Mucosa of descending colon (tissue), 3 donors: ENCODE data around the gene RGS6. TPM values are rescaled to one million over a fixed set of nuclear protein-coding genes. Genes with fewer than 3 reads are reported as not detected.

ENCODE experiments used
- ATAC-seq: fragments of 200-7000 bp; cut with Tn5 transposase; one replicate; pipeline ENCODE4 v1.9.1; 2020; ENCODE audit warnings: mild to moderate bottlenecking, moderate library complexity
- DNase-seq, 3 donors: peaks; one replicate each; pipeline ENCODE4 v3.0.0-alpha.2; 2020
- H3K36me3 ChIP-seq: fragments of 200-600 bp; one replicate; pipeline ENCODE4 v1.8.0; 2021; ENCODE audit warnings: low read depth, mild to moderate bottlenecking
- H3K4me1 ChIP-seq: fragments of 200-600 bp; one replicate; pipeline ENCODE4 v1.8.0; 2021; ENCODE audit warnings: low read depth, mild to moderate bottlenecking
- H3K4me3 ChIP-seq: fragments of 200-600 bp; one replicate; pipeline ENCODE4 v1.8.0; 2021; ENCODE audit warnings: mild to moderate bottlenecking
- H3K9me3 ChIP-seq: fragments of 200-600 bp; one replicate; pipeline ENCODE4 v1.8.0; 2021; ENCODE audit warnings: mild to moderate bottlenecking
- CTCF ChIP-seq: fragments of 200-600 bp; IDR thresholded peaks from one replicate; pipeline ENCODE4 v1.8.0; 2022; ENCODE audit warnings: antibody characterized with exemption, mild to moderate bottlenecking
- intact Hi-C, 2 donors: fragments of 100-400 bp; cut with DNase I in 1 of 2; cut with micrococcal nuclease in 1 of 2; formaldehyde crosslinking; loops; one replicate each; pipeline versions ENCODE4 v1.11.0 to v1.11.1; 2022; cut with DNase I, micrococcal nuclease
- total RNA-seq, 3 donors: library from RNA; stranded (reverse); fragmentation: NEBNext Ultra II Directional in 2 of 3; extraction: Animal tissue kit (Norgen Biotek cat#: 25700) in 2 of 3; gene quantifications; one replicate each; pipeline versions ENCODE4 v1.2.1 to v1.2.4, GENCODE V29; 2021 to 2023
- donor health status: DM: no; HTN: no; CAD: no; lungs with moderate emphysema.
- donor health status: DM: no; HTN: no; CAD: no.
- donor health status: DM: no; HTN: yes; CAD: no.

Gene RGS6
- total RNA-seq, 3 donors from 2014 or later = 0.66 to 2.5 (median 0.94) TPM

GRCh38 chr14:72336311-72336980 lies 404.2 kb downstream of the RGS6 start:
- ATAC-seq (no peak), DNase-seq (no peak)
- Histone ChIP-seq H3K4me3 (no peak overlapping the region), H3K36me3 (no peaks in the 10 kb centered on the region), H3K9me3 (no peaks in the 10 kb centered on the region), H3K4me1 (no peaks in the 10 kb centered on the region)
- intact Hi-C loops = no loop called here
- TF ChIP-seq CTCF = no peak

GRCh38 chr14:72341237-72341636 lies 409.0 kb downstream of the RGS6 start:
- ATAC-seq = no peak

GRCh38 chr14:72341686-72342085 lies 409.5 kb downstream of the RGS6 start:
- DNase-seq = no peak
- ATAC-seq = no peak
- no peaks in the 10 kb centered on the region for H3K9me3 ChIP-seq
- TF ChIP-seq CTCF = no peak
- no peaks in the 10 kb centered on the region for H3K36me3 ChIP-seq
- intact Hi-C loops = no loop called here
- no peaks in the 10 kb centered on the region for H3K4me1 ChIP-seq
- H3K4me3 ChIP-seq = no peak overlapping the region

More at GRCh38 chr14:72341237-72341636, 409.0 kb downstream of the RGS6 start:
- H3K9me3 ChIP-seq = no peaks in the 10 kb centered on the region
- TF ChIP-seq CTCF = no peak
- H3K36me3 ChIP-seq = no peaks in the 10 kb centered on the region
- H3K4me1 ChIP-seq = no peaks in the 10 kb centered on the region
- DNase-seq = no peak
- H3K4me3 ChIP-seq = no peak overlapping the region
- intact Hi-C loops = no loop called here

- ATAC-seq (no peak), DNase-seq (no peak)
- H3K4me1 ChIP-seq = no peaks in the 10 kb centered on the region
- intact Hi-C loops = no loop called here
- H3K9me3 ChIP-seq = no peaks in the 10 kb centered on the region
- no peaks in the 10 kb centered on the region for H3K36me3 ChIP-seq
- no peak for TF ChIP-seq CTCF
- no peak overlapping the region for H3K4me3 ChIP-seq
Observed at GRCh38 chr14:72347118-72347517, 414.9 kb downstream of the RGS6 start.

GRCh38 chr14:72350215-72350614 lies 418.0 kb downstream of the RGS6 start:
- TF ChIP-seq CTCF = no peak
- no peak for ATAC-seq
- Histone ChIP-seq H3K4me3 (no peak overlapping the region), H3K4me1 (no peaks in the 10 kb centered on the region), H3K9me3 (no peaks in the 10 kb centered on the region), H3K36me3 (no peaks in the 10 kb centered on the region)
- DNase-seq = no peak
- intact Hi-C loops = no loop called here

- DNase-seq = no peak
- intact Hi-C loops = no loop called here
Observed at GRCh38 chr14:72352012-72352411, 419.8 kb downstream of the RGS6 start.

More at GRCh38 chr14:72352012-72352411, 419.8 kb downstream of the RGS6 start:
- no peaks in the 10 kb centered on the region for H3K36me3 ChIP-seq
- no peaks in the 10 kb centered on the region for H3K4me1 ChIP-seq
- ATAC-seq = no peak
- H3K9me3 ChIP-seq = no peaks in the 10 kb centered on the region
- H3K4me3 ChIP-seq = no peak overlapping the region
- TF ChIP-seq CTCF = no peak
